Stimulated activated CD4-positive, alpha-beta T cell treated with anti-CD3 and anti-CD28 coated beads, TNF-alpha, amount 100 ng/mL, for 48 hours (primary cell): ENCODE measurements around the gene BICC1.

Source experiments
- DNase-seq, 3 donors: peaks; one replicate each; pipeline ENCODE4 v3.0.0-alpha.2; 2020; ENCODE audit warnings: low read depth in 3 of 3

BICC1 gene

DNA sequence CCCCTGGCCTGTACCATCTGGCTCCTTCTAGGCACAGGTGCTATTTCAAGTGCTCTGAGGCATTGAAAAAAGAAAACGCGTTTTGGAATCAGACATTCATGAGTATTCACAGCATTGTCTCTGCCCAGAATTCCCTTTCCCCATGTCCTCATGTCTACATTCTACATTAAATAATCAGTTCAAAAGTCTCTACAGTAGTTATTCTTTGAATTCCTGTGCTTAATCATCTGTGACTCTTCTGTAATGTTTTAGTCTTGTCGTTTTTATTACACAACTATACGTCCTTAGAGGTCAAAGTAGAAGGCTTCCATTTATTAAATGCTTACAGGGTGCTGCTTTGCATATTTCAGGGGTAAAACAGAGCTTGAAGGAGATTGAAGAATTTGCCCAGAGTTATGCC lies 95.7 kb downstream of the BICC1 start:
- no peak for DNase-seq

DNA sequence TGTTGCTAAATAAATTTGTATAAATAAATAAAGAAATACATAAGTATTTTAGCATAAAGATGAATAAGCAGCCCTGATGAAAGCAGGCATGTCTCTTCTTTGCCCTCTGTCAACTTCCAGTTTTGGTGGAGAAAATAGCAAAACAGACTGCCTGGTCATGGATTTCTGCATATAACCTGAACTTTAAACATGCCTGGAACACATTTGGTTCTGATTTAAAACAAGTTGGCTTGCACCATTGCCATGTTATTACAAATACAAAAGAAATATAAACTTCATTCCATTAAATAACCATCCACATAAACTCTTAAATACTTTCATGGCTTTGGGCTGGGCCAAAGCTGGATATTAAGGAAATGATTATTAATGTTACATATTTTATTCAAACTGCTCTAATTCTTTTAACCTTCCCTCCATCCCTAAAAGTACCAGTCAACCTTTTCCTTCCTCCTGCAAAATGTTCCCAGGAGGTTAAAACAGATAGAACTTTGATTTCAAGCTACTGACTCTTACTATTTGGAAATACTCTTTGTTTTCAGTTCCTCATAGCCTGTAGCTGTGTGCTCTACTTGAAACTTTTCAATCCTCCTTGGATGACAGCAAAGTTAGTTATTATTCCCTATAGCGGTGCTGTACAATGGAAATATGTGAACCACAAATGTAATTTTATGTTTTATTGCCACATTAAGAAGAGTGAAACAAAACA lies 96.3 kb downstream of the BICC1 start:
- no peak for DNase-seq

DNA sequence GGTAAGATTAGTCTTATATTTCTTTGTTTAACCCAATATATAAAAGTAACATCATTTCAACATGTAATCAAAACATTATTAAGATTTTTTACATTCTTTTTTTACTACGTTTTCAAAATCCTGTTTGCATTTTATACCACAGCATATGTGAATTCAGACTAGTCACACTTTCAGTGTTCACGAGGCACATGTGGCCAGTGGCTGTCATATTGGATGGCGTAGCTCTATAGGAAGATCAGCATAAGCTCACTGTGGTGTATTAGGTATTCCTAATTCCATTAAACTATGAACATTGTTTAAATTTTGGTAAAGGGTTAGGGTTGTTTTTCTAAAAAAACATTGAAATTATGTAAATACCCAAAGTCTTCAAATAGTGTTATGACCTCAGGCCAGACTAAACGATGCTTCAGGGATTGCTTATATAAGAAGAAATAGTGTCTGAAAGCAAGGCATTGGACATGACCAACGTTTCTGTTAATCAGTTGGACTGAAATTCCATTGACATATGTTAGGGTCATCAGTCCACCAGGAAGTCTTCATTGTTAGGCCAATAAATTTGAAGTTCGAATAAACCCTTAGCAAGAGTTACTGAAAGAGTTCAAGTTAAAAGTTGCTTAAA lies 97.0 kb downstream of the BICC1 start:
- no peak for DNase-seq

DNA sequence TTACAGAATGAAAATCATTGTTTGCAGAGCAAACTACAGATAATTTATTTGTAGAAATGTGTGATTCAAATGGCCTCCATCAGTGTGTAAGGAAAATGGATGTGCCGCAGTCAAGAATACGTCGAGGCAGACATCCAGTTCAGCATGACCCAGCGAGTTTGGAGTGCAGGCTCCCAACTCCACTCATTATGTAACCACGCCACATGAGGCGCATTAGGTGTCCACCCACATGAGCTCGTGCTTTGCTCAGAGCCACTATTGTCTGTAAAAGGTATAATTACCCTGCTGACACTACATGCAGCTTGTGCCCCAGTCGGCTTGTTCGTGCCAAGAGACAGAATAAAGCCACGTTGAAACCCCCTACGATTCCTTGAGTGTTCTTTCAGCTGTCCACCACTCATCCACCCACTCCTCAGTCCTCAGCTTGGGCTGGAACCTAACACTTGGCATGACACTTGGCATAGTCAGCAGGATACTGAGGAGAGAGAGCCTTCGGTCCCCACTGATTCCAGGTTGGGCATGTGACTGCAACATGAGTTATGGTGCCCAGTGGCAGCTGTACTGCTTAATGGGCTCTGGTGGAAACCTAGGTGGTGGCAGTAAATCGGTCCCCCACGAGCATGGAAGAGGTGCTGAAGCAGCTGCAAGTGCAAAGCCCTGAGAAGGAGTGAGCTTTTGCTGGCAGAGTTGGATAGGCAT lies 102.7 kb downstream of the BICC1 start:
- DNase-seq = no peak

DNA sequence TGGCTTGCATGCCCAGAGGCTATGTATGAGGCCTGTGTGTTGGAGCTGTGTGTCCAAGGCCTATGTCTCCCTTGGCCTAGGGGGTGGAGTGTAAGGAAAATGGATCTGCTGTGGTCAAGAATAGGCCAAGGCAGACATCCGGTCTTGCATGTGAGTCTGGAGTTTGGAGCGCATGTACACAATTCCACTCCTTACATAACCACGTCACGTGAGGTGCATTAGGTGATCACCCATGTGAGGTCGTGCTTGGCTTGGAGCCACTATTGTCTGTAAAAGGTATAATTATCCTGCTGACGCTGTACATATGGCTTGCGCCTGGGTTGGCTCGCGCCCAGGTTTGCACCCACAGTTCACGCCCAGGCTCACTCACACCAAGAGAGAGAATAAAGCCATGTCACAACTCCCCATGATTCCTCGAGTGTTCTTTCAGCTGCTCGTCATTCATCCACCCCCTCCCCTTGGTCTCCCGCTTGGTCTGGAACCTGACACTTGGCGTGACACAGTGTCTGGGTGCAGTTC lies 105.5 kb downstream of the BICC1 start:
- DNase-seq = no peak

DNA sequence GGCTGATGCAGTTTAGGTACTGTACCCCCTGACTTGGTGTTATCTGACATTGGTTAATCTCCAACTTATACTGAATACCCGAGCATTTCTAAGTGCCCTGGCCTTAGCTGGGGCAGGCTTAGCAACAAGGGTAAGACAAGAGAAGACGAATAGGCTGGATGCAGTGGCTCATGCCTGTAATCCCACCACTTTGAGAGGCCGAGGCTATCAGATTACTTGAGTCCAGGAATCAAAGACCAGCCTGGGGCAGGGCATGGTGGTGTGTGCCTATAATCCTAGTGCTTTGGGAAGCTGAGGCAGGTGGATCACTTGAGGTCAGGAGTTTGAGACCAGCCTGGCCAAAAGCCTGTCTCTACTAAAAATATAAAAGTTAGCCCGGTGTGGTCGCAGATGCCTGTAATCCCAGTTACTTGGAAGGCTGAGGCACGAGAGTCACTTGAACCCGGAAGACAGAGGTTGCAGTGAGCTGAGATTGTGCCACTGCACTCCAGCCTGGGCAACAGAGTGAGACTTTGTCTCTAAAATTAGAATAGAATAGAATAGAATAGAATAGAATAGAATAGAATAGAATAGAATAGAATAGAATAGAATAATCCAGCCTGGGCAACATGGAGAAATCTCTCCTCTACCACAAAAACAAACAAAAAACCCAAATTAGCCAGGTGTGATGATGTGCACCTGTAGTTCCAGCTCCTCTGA lies 108.9 kb downstream of the BICC1 start:
- DNase-seq = no peak

DNA sequence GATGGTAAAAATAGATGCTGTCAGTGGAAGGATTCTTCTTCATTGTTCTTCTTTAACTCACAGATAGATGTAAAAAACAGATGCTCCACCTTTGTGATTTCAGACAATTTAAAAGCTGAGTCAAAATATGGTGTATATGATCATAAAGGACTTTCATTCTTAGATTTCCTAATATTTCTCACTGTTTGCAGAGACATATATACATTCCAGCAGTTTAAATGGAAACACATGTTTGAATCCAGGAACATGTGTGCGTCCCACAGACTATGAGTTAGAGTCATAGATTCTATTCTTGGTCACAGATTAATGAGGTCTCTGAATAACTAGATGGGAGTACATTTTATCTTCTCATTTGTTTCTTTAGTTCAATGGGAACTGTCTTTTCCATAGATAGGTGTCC lies 109.6 kb downstream of the BICC1 start:
- DNase-seq = no peak

DNA sequence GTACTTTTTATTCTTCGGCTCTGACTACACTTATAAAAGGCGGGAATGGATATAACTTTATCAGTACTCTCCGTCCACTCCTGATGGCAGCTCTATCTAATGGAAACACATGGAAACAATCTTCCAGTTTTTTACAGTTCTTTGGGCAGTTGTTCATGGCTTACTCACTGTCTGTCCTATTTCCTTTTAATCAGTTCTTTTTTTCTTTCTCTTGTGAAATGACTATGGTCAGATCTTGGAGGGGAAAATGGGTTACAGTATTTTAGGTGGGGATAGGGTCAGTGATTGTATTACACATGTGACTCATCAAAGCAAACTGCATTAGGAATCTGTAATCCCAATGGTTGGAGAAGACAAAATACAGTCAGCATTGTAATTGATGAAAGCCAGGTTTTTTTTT lies 112.4 kb downstream of the BICC1 start:
- no peak for DNase-seq

DNA sequence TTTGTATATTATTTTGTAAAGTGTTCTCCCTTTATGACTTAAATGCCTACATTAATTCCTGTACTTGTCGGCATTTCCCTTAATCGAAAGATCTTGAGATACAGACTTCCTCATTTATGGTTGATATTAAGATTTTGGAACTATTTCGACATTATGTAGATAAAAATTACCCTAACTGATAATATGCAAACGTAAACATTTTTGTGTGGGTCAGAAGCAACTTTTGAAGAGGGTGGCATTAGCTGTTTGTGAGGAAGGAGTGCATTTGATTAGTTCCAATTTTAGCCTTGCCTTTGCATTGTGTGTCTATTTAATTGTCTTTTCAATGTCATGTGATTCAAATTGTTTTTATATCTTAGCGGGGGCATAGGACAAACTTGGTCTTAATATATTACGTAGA lies 114.7 kb downstream of the BICC1 start:
- no peak for DNase-seq

DNA sequence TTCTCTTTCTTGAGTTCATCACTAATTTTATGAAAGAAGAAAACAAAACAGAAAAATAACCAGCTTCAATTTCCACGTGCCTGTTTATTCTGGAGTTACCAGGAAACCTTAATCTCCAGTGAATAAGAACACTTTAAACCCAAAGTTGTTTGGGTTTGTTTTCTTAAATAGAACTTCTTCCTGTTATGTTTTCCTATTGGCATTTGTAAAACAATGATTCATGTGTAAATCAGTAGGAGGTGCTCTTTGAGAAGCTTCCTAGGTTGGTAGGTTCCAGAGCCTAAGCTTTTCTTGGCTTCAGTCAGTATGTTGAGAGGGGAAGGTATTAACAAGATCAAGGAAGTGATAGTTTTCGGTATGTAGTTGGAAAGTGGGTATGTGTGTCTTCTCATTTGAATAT lies 119.0 kb downstream of the BICC1 start:
- DNase-seq = no peak

DNA sequence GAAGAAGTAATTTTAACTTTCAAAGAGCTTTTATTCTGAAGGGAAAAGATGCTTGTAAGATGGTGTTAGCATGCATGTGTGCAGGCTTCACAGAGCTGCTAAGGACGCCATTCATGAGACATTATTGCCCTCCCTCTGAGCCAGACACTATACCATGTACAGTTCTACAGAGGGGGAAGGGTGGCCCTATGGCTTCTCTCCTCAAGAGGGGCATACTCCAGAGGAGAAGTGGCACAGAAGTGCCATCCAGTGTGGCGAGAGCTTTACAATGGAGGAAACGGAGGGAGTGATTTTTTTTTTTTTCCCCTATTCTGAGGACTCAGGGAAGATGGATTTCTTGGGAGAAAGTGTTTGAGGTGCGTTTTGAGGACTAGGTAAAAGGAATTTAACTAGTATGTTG lies 119.5 kb downstream of the BICC1 start:
- DNase-seq = no peak

DNA sequence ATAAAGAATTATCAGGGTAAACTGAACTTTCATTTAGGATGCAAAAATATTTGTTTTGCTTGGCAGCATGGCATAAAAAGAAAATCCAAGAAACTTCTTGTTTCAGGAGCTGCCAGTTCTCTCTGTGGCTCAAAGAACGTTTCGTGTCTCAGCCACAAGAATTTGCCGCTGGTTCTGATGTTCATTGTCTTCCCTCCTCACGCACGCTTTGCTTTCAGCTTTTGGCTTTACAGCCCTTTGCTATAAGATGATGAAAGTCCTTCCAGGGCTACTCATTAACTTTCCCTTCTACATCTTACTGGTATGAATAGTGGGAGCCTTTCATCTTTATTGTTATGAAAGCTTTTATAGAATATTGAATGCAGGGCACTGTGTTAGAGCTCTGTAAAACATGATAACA lies 124.7 kb downstream of the BICC1 start:
- no peak for DNase-seq

DNA sequence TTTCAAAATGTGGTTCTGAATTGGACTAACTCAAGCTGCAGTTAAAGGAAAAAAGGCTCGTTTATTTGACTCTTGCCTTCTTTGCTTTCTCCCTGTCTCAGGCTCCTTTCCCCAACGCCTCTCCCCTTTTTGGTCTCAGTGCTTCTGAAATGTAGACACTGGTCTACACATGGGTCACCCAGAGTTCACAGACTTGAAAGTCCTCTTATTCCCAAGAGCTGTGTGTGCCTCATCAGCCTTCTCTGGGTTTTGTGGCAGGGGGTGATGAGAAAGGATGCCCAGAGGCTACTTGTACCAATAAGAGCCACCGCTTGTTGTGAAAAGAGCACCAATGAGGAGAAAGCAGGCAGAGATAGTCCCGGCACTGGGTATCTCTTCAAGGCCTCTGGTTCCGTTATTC lies 125.7 kb downstream of the BICC1 start:
- DNase-seq = no peak

DNA sequence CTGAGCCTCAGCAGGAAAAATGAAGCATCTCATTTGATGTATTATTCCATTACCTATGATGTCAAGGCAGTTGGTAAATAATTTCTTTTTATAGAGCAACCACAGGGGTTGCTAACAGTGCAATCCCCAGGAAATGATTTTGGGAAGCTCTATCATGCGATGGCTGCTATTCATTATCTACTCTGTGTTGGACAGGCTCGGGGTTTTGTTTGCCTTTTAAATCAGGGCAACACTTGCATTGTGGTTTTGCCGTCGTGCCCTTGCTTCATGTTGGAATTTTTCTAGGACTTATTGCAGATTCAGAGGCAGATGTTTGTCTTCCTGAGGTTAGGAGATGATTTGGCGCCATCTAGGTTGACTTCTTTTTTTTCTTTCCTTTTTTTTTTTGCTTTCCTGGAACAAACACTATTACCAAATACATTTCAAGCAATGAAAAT lies 128.4 kb downstream of the BICC1 start:
- DNase-seq = no peak

DNA sequence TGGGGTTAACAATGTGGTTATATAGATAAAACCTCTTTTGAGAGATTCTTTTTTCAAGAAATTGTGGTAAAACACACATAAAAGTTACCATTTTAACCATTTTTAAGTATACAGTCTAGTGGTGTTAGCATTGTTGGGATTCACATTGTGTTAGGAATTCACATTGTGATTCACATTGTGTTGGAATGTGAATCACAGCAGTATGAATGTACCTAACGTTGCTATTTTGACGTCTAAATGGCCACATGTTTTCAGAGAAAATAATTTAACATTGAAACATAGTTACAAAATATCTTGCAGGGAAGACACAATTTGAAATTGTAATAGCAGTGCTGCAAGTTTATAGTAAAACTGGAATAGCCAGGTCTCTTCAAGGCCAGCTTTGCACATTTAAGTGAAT lies 129.0 kb downstream of the BICC1 start:
- no peak for DNase-seq

DNA sequence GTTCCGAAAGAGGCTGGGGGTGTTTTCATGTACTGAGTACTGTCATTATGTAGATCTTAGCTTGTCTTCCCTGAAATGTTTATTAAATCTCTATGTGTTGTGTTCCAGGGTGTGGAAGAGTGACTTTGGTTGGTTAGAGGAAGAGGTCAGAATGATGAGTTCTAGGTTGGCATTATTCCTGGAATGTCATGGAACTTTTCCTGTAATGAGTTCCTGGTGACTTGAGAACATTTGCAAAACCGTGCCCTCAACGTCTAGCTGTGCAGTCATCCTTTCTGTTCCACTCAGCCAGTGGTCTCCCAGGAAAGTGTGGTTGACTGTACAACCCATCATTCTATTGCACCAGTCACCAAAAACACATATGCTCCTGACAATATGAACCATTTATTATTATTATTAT lies 129.6 kb downstream of the BICC1 start:
- no peak for DNase-seq

DNA sequence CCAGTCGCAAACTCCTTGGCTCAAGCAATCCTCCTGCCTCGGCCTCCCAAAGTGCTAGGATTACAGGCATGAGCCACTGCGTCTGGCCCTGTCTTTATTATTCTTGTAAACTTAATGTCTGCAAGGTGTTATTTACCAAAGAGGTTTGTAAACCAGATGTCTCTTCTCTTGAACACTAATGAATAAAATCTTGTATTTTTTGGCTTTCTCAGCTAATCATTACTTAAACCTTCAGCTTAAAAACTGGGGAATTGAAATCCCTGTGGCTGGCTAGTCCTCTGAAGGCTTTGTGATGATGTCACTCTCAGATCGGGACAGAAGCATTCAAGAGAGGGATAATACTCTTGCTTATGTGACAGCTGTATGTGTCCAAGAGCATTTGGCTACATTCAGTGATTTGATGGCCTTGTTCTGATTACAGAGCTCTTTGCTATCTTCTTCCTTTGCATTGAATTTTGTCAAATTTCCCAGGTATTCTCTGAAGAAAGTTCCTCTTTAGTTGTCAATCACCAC lies 130.3 kb downstream of the BICC1 start:
- no peak for DNase-seq

DNA sequence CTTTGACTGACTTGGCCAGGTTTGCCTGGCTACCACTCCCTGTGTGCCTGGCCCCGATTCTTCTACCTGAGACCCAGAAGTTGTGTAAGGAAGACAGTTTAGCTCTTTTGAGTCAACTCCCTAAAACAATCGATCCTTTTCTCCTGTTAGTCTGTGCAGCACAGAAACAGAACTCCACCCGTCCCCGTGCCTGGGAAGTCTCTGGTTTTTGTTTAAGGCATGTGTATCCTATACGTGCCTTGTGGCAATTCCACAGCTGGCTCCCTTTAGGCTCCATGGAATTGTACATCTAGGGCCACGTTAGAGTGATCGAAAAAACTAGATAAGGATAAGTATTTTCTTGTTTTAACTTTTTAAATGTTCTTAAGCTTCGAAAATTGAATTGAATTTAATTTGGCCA lies 131.6 kb downstream of the BICC1 start:
- no peak for DNase-seq

DNA sequence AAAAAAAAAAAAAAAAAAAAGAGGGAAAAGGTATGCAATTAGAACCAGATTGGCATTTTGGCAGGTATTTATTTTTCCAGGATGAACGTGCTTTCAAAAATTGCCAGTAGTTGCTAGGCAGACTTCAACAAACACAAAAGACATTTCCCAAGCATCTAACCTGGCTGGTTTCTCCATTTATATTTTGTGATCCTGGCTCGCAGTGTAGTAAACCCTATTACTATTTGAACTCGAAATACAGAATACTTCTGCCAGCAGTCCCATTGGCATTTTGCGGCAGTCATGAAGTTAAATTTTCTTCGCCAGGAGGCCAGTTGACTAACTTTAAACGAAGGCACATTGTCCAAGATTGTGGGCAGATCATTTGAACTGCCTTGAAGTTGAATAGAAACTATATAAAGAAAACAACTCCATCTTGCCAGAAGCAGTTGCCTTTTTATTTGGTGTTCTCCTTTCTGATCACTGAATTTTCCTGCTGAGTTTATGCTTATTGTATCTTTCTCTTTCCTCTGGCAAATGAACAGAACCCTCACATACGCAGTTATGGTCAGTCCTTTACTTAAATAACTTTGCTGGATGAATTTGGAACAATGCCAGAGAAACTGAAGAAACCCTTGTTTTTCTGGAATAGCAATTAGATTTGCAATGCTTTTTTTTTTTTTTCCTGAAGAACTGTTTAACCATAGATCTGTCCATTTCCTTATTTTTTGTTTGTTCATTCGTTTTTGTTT lies 132.9 kb downstream of the BICC1 start:
- no peak for DNase-seq

DNA sequence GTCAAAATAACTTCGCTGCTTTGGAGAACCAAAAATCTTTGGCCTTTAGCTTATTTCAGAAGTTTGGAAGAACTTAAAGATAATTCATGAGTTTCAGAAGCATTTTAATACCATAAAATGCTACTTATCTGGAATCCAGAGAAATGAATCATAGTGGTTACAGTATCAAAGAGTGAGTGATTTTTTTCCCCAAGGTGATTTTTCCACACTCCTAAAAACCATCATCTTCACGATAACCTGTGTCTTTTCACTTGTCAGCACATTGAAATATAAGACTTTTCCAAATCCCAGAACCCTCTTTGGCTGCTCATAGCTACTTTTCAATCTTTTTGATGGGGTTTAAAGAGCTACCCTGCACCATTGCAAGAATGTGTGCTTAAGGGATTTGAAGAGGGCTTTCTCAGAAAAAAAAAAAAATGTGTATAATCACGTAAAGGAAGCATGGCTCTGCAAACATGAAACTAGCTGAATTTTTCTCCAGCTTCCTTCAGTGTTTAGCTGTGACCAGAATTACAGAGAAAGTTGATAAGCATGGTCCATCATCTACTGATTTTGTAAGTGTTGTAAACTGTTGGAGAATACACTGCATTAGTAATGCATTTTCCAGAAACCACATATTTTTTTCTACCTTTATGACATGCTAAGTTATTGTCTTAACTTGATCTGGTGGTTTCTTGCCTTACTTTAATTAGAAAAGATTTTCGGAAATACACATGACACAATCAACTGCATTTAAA lies 134.9 kb downstream of the BICC1 start:
- no peak for DNase-seq

DNA sequence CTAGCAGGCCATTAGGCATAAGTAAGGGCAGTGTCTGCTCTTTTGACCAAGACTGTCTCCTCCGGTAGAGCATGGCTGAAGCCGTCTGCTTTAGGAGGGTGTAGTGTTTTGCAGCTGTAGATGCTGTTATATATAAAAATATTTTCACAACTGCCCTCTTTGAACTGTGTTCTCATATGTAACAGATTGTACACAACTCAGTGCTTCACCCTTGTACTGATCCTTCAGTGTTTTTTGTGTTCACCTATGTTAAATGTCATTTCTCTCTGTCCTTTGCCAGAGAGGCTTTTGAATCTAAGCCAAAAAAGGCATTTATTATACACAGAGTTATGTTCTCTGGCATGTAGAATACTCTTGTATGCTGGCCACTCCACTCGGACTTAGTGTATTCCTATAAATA lies 135.5 kb downstream of the BICC1 start:
- no peak for DNase-seq
